K562 (cell line): ENCODE data around the gene SFXN5. TPM values are rescaled to one million over a fixed set of nuclear protein-coding genes. Genes with fewer than 3 reads are reported as not detected.

Experiments used
- ARID1B ChIP-seq: fragments of 450-650 bp; IDR thresholded peaks from 2 replicates; pipeline ENCODE4 v1.6.1; 2016; ENCODE audit warnings: antibody characterized with exemption, mild to moderate bottlenecking, inconsistent platforms
- ATF3 ChIP-seq, 2 experiments: fragments of 450-650 bp in 1 of 2; sonication (generic) in 1 of 2; formaldehyde crosslinking in 1 of 2; IDR thresholded peaks in 1 of 2; conservative IDR thresholded peaks in 1 of 2; 2 replicates each; pipeline versions ENCODE4 v1.6.1 to v1.8.1; 2016 to 2023; ENCODE audit warnings: mild to moderate bottlenecking in 2 of 2, moderate library complexity in 2 of 2, inconsistent platforms in 1 of 2, missing genetic modification reagents in 1 of 2
- BACH1 ChIP-seq: fragments of 200-800 bp; sonication (Bioruptor generic); IDR thresholded peaks from 2 replicates; pipeline ENCODE4 v1.6.1; 2016; ENCODE audit warnings: missing genetic modification characterization, missing compliant biosample characterization
- ERF ChIP-seq: fragments of 450-650 bp; formaldehyde crosslinking; IDR thresholded peaks from 2 replicates; pipeline ENCODE4 v1.4.0; 2020; ENCODE audit warnings: mild to moderate bottlenecking, mixed read lengths
- GTF2E2 ChIP-seq: fragments of 200-800 bp; sonication (Bioruptor generic); IDR thresholded peaks from 2 replicates; pipeline ENCODE4 v1.6.1; 2016; ENCODE audit warnings: missing genetic modification characterization, missing compliant biosample characterization
- HDAC2 ChIP-seq: fragments of 450-650 bp; IDR thresholded peaks from 2 replicates; pipeline ENCODE4 v1.6.1; 2016; ENCODE audit warnings: mild to moderate bottlenecking
- JUND ChIP-seq, 2 experiments: IDR thresholded peaks; 2 replicates in 1 of 2; 3 replicates in 1 of 2; pipeline ENCODE4 v1.6.1; 2011; ENCODE audit warnings: borderline replicate concordance in 2 of 2, low read depth in 2 of 2, low read length in 2 of 2, improper control_type of control experiment in 1 of 2, missing biosample characterization in 1 of 2, missing genetic modification characterization in 1 of 2, missing genetic modification reagents in 1 of 2
- KLF6 ChIP-seq: fragments of 250-450 bp; sonication (Bioruptor Pico); IDR thresholded peaks from 2 replicates; pipeline ENCODE4 v1.4.0; 2020; ENCODE audit warnings: mild to moderate bottlenecking, moderate library complexity, borderline replicate concordance
- MIER1 ChIP-seq: fragments of 450-650 bp; IDR thresholded peaks from 2 replicates; pipeline ENCODE4 v1.6.1; 2016; ENCODE audit warnings: antibody characterized with exemption, mild to moderate bottlenecking, low read depth
- MTA1 ChIP-seq: fragments of 450-650 bp; IDR thresholded peaks from 2 replicates; pipeline ENCODE4 v1.6.1; 2017; ENCODE audit warnings: borderline replicate concordance
- NCOA1 ChIP-seq: fragments of 450-650 bp; IDR thresholded peaks from 2 replicates; pipeline ENCODE4 v1.6.1; 2016; ENCODE audit warnings: low read depth
- SNIP1 ChIP-seq: fragments of 450-650 bp; IDR thresholded peaks from 2 replicates; pipeline ENCODE4 v1.7.1; 2017; ENCODE audit warnings: low read depth, mild to moderate bottlenecking
- SP1 ChIP-seq: sonication (generic); formaldehyde crosslinking; IDR thresholded peaks from 2 replicates; pipeline ENCODE4 v1.8.1; 2022; ENCODE audit warnings: mild to moderate bottlenecking, missing genetic modification reagents
- TFAP4 ChIP-seq: sonication (generic); formaldehyde crosslinking; IDR thresholded peaks from 2 replicates; pipeline ENCODE4 v1.8.0; 2022; ENCODE audit warnings: missing genetic modification reagents, mild to moderate bottlenecking, moderate library complexity, borderline replicate concordance
- TOE1 ChIP-seq, 2 experiments: fragments of 450-650 bp in 1 of 2; sonication (generic) in 1 of 2; formaldehyde crosslinking in 1 of 2; IDR thresholded peaks; 2 replicates each; pipeline versions ENCODE4 v1.7.1 to v1.8.0; 2016 to 2022; ENCODE audit warnings: borderline replicate concordance in 2 of 2, mild to moderate bottlenecking in 2 of 2, antibody characterized with exemption in 1 of 2, inconsistent platforms in 1 of 2, low read depth in 1 of 2, missing genetic modification reagents in 1 of 2, moderate library complexity in 1 of 2
- TSHZ1 ChIP-seq: fragments of 250-450 bp; sonication (Bioruptor Pico); IDR thresholded peaks from 2 replicates; pipeline ENCODE4 v1.4.0; 2020; ENCODE audit warnings: mild to moderate bottlenecking, moderate library complexity
- ZFP91 ChIP-seq: sonication (generic); formaldehyde crosslinking; IDR thresholded peaks from 2 replicates; pipeline ENCODE4 v1.8.0; 2022; ENCODE audit warnings: mild to moderate bottlenecking, missing genetic modification reagents
- ZKSCAN8 ChIP-seq: fragments of 200-800 bp; sonication (Bioruptor generic); IDR thresholded peaks from 2 replicates; pipeline ENCODE4 v1.6.1; 2016; ENCODE audit warnings: missing genetic modification characterization, missing compliant biosample characterization
- polyA plus RNA-seq, 8 experiments: library from polyadenylated mRNA; depleted of rRNA in 4 of 8; stranded (reverse) in 5 of 8; unstranded in 3 of 8; fragments of >200 nt; fragmentation: Nextera tagmentation in 2 of 8; fragmentation: Illumina TruSeq in 1 of 8; extraction: Ambion mirVana in 2 of 8; extraction: Trizol in 1 of 8; gene quantifications; 2 replicates each; pipeline versions ENCODE4 v1.2.1 to v1.2.3, GENCODE V29; 2011 to 2014; ENCODE audit warnings: inconsistent platforms in 1 of 8, missing spikeins in 1 of 8
- total RNA-seq, 7 experiments: library from RNA; depleted of rRNA in 6 of 7; stranded (reverse); fragments of >200 nt in 6 of 7; fragmentation: Illumina TruSeq in 2 of 7; extraction: Trizol in 2 of 7; gene quantifications; 2 replicates each; pipeline versions ENCODE4 v1.2.1 to v1.2.3, GENCODE V29; 2011 to 2021; ENCODE audit warnings: low replicate concordance in 1 of 7

Gene SFXN5
- total and polyA plus RNA-seq, 9 of the 15 experiments (the other 6 are each of a cell fraction or from before 2014, with no cell fraction given), result 8.3 to 22.6 (median 16.0) TPM

- TF ChIP-seq ZKSCAN8, result no peak
- TF ChIP-seq ZFP91 (CRISPR knock-in tag), result no peak
- 0 out of 2 replicates have a peak, but pooled peaks have one; percentile 35 for TF ChIP-seq NCOA1
- TF ChIP-seq SNIP1, result no peak
- TF ChIP-seq GTF2E2 (tag), result no peak
- TF ChIP-seq ARID1B, result peak; percentile 78
- 0 out of 2 replicates have a peak, but pooled peaks have one; percentile 6 for TF ChIP-seq MIER1
- no peak for TF ChIP-seq TSHZ1
- TF ChIP-seq HDAC2, result no peak
- TF ChIP-seq ATF3 (IDR thresholded peaks at IDR 0.05), result peak; percentile 86
- no peak for TF ChIP-seq ATF3 (CRISPR knock-in tag; conservative IDR thresholded peaks at IDR 0.05)
- TF ChIP-seq TFAP4, result 0 out of 2 replicates have a peak, but pooled peaks have one; percentile 20
- TF ChIP-seq TOE1 (IDR thresholded peaks at IDR 0.05; ENCODE audit: borderline replicate concordance), result peak; percentile 20; the same call in 1 of the 2 replicates
- no peak for TF ChIP-seq TOE1 (CRISPR knock-in tag; IDR thresholded peaks at IDR 0.05; ENCODE audit: borderline replicate concordance, low read depth)
- TF ChIP-seq BACH1, result peak; percentile 96
- peak; percentile 52; the same call in 1 of the 2 replicates for TF ChIP-seq MTA1
- peak; percentile 92 for TF ChIP-seq JUND (IDR thresholded peaks at IDR 0.05; ENCODE audit: borderline replicate concordance, low read depth, low read length)
- TF ChIP-seq JUND (tag; IDR thresholded peaks at IDR 0.05; ENCODE audit: borderline replicate concordance, low read depth, low read length), result peak; percentile 89; the same call in 2 of the 3 replicates
- TF ChIP-seq SP1, result no peak
- TF ChIP-seq KLF6 (CRISPR knock-in tag), result no peak
- 0 out of 2 replicates have a peak, but pooled peaks have one; percentile 39 for TF ChIP-seq ERF
Measured at GRCh38 chr2:73063909-73064875, 7.3 kb downstream of the SFXN5 start (continued).
